Fibroblast of lung (primary cell): Measurements from ENCODE around the gene UBE2Z. TPM values are rescaled to one million over a fixed set of nuclear protein-coding genes. Genes with fewer than 3 reads are reported as not detected.

Experiments used
- DNase-seq, 2 donors: peaks; one replicate each; pipeline versions ENCODE4 v3.0.0 to v3.0.0-alpha.2; 2010; ENCODE audit warnings: low read depth in 2 of 2
- H2AFZ ChIP-seq: 2 replicates; pipeline ENCODE4 v1.5.1; 2012; ENCODE audit warnings: low read length, control low read depth, inconsistent platforms
- H3K27ac ChIP-seq: 2 replicates; pipeline ENCODE4 v1.5.1; 2011; ENCODE audit warnings: low read length, control low read depth; ENCODE audit not compliant: insufficient read depth
- H3K27me3 ChIP-seq: 2 replicates; pipeline ENCODE4 v1.5.1; 2011; ENCODE audit warnings: mild to moderate bottlenecking, low read length; ENCODE audit not compliant: control insufficient read depth, insufficient read depth
- H3K36me3 ChIP-seq: 2 replicates; pipeline ENCODE4 v1.5.1; 2011; ENCODE audit warnings: low read length; ENCODE audit not compliant: control insufficient read depth, insufficient read depth
- H3K4me1 ChIP-seq: 2 replicates; pipeline ENCODE4 v1.5.1; 2011; ENCODE audit warnings: low read length; ENCODE audit not compliant: control insufficient read depth, insufficient read depth; ENCODE audit errors: extremely low read depth
- H3K4me2 ChIP-seq: 2 replicates; pipeline ENCODE4 v1.5.1; 2011; ENCODE audit warnings: low read length, control low read depth; ENCODE audit not compliant: insufficient read depth; ENCODE audit errors: extremely low read depth
- H3K4me3 ChIP-seq, 4 experiments: fragments of 200-600 bp in 1 of 4; sonication (generic) in 1 of 4; replicated peaks in 1 of 4; 2 replicates each; pipeline ENCODE4 v1.5.1; 2011 to 2016; ENCODE audit warnings: low read length in 4 of 4, low read depth in 3 of 4, mild to moderate bottlenecking in 3 of 4, control low read depth in 2 of 4, inconsistent platforms in 1 of 4, mixed read lengths in 1 of 4; ENCODE audit not compliant: insufficient read depth in 1 of 4; ENCODE audit errors: control extremely low read depth in 1 of 4
- H3K79me2 ChIP-seq: 2 replicates; pipeline ENCODE4 v1.5.1; 2012; ENCODE audit warnings: mild to moderate bottlenecking, low read length, inconsistent platforms; ENCODE audit not compliant: control insufficient read depth, insufficient read depth
- H3K9ac ChIP-seq: 2 replicates; pipeline ENCODE4 v1.5.1; 2011; ENCODE audit warnings: mild to moderate bottlenecking, low read length, control low read depth; ENCODE audit not compliant: insufficient read depth
- H3K9me3 ChIP-seq: 2 replicates; pipeline ENCODE4 v1.5.1; 2012; ENCODE audit warnings: low read depth, low read length; ENCODE audit not compliant: control insufficient read depth, insufficient read depth
- H4K20me1 ChIP-seq: 2 replicates; pipeline ENCODE4 v1.5.1; 2011; ENCODE audit warnings: low read length; ENCODE audit not compliant: control insufficient read depth, insufficient read depth; ENCODE audit errors: extremely low read depth
- EZH2 ChIP-seq: IDR thresholded peaks from 2 replicates; pipeline ENCODE4 v1.5.1; 2012; ENCODE audit warnings: low read length, control low read depth, mild to moderate bottlenecking; ENCODE audit errors: missing control alignments
- polyA plus RNA-seq, 2 donors: library from polyadenylated mRNA; depleted of rRNA in 1 of 2; stranded (reverse) in 1 of 2; unstranded in 1 of 2; fragments of >200 nt; gene quantifications; 2 replicates each; pipeline ENCODE4 v1.2.1, GENCODE V29; 2011 to 2012; ENCODE audit warnings: missing spikeins in 1 of 2
- total RNA-seq: library from RNA; depleted of rRNA; stranded (reverse); fragments of >200 nt; gene quantifications from 2 replicates; pipeline ENCODE4 v1.2.1, GENCODE V29; 2014
- TF ChIP-seq, protein P1 (sequence below), 2 donors: IDR thresholded peaks in 1 of 2; conservative IDR thresholded peaks in 1 of 2; 1 replicate in 1 of 2; 2 replicates in 1 of 2; pipeline ENCODE4 v1.5.1; 2011 to 2012; ENCODE audit warnings: low read length in 2 of 2, control low read depth in 1 of 2, inconsistent platforms in 1 of 2, low read depth in 1 of 2, mild to moderate bottlenecking in 1 of 2

UBE2Z gene
- total and polyA plus RNA-seq, 2 donors (not counting 1 experiment from before 2014, with no cell fraction given) = 55.2 to 141 TPM

DNA sequence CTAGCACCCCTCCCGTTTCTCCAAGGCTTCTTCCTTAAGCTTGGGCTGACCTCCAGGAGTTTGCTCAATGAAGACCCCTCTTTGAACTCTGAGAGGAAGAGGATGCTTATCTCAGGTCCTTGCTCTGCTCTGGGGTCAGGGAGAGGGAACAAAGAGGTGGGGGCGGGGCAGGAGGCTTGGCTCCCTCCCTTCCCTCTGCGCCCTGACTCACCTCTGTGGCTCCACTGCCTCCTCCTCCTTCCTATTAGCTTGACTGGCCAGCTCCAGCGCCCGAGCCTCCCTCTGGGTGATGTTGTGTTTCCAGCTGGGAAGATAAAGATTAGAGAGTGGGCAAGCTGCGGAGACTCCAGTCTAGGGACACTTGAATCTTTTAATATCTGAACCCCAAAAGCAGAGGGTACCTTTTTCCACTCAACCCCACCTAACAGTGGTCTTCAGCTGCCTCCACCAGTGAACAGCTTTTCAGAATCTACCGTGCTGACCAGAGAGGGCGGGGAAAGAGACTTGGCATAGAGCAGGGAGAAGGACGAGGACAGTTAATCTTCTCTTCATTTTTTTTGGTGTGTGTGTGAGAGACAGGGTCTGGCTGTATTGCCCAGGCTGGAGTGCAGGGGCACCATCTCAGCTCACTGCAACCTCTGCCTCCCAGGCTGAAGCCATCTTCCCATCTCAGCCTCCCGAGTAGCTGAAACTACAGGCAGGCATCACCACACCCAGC lies 53.5 kb downstream of the UBE2Z start:
- peak; percentile 38 to 76 for DNase-seq
- H3K4me3 ChIP-seq = peak overlapping the region in 1 of 4 experiments; percentile 7
- no peaks in the 10 kb centered on the region for H4K20me1 ChIP-seq

GRCh38 chr17:48970224-48970623 lies 62.0 kb downstream of the UBE2Z start:
- Histone ChIP-seq H3K9ac (no peak overlapping the region), H3K4me2 (no peak overlapping the region), H3K4me1 (peaks cover 16% of the 10 kb centered on the region), H3K36me3 (no peaks in the 10 kb centered on the region), H3K27me3 (no peaks in the 10 kb centered on the region), H3K27ac (no peak overlapping the region), H3K9me3 (no peaks in the 10 kb centered on the region), H4K20me1 (no peaks in the 10 kb centered on the region), H3K4me3 (no peak overlapping the region), H3K79me2 (no peaks in the 10 kb centered on the region), H2AFZ (no peak overlapping the region)
- DNase-seq = peak in 1 of 2 donors; percentile 15
- no peak for TF ChIP-seq EZH2
- TF ChIP-seq, protein P1, sequence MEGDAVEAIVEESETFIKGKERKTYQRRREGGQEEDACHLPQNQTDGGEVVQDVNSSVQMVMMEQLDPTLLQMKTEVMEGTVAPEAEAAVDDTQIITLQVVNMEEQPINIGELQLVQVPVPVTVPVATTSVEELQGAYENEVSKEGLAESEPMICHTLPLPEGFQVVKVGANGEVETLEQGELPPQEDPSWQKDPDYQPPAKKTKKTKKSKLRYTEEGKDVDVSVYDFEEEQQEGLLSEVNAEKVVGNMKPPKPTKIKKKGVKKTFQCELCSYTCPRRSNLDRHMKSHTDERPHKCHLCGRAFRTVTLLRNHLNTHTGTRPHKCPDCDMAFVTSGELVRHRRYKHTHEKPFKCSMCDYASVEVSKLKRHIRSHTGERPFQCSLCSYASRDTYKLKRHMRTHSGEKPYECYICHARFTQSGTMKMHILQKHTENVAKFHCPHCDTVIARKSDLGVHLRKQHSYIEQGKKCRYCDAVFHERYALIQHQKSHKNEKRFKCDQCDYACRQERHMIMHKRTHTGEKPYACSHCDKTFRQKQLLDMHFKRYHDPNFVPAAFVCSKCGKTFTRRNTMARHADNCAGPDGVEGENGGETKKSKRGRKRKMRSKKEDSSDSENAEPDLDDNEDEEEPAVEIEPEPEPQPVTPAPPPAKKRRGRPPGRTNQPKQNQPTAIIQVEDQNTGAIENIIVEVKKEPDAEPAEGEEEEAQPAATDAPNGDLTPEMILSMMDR (conservative IDR thresholded peaks at IDR 0.05 in 1 of 2, IDR thresholded peaks at IDR 0.05 in 1 of 2; ENCODE audit: low read depth in 1 of 2, low read length in 2 of 2) = no peak

More for the DNA sequence above, 53.5 kb downstream of the UBE2Z start:
- TF ChIP-seq, protein P1 (conservative IDR thresholded peaks at IDR 0.05 in 1 of 2, IDR thresholded peaks at IDR 0.05 in 1 of 2; ENCODE audit: low read depth in 1 of 2, low read length in 2 of 2) = no peak
- no peak for TF ChIP-seq EZH2
- peaks cover 14% of the 10 kb centered on the region for H3K4me1 ChIP-seq
- H3K27me3 ChIP-seq = no peaks in the 10 kb centered on the region
- no peaks in the 10 kb centered on the region for H3K79me2 ChIP-seq
- H2AFZ ChIP-seq = peak overlapping the region; percentile 83
- H3K4me2 ChIP-seq = peak overlapping the region; percentile 87
- no peak overlapping the region for H3K27ac ChIP-seq
- no peaks in the 10 kb centered on the region for H3K36me3 ChIP-seq
- H3K9ac ChIP-seq = no peak overlapping the region
- H3K9me3 ChIP-seq = no peaks in the 10 kb centered on the region

DNA sequence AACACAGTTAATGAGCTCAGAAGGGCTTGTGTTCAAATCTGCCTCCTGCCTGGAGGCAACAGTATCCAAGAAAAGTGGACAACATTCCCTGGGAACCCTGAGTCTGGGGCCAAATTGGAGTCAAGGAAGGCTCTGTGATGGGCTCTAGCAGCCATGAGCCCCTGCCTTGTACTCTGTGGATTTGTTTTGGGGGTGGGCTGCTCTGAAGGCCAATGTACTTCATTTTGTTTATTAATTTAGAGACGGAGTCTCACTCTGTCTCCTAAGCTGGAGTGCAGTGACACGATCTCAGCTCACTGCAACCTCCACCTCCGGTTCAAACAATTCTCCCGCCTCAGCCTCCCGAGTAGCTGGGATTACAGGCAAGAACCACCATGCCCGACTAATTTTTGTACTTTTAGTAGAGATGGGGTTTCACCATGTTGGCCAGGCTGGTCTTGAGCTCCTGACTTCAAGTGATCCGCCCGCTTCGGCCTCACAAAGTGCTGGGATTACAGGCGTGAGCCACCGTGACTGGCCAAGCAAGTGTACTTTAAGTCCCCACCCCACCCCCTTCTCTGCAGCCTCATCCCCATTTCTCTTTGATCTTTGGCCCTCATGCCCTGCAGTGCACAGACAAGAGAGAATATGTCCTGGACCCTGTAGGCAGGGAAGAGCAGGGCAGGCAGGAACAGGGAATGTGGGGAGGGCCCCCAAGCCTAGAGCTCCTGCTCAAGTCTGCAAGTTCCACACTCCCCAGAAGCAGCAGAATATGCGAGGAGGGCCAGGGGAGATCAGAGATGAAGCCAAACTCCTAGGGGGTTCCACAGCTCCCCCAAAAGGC lies 62.9 kb downstream of the UBE2Z start:
- no peak overlapping the region for H3K4me2 ChIP-seq
- no peak for DNase-seq

More for the DNA sequence above, 62.9 kb downstream of the UBE2Z start:
- H3K27ac ChIP-seq = no peak overlapping the region
- no peaks in the 10 kb centered on the region for H3K36me3 ChIP-seq
- no peaks in the 10 kb centered on the region for H3K79me2 ChIP-seq
- TF ChIP-seq, protein P1 (conservative IDR thresholded peaks at IDR 0.05 in 1 of 2, IDR thresholded peaks at IDR 0.05 in 1 of 2; ENCODE audit: low read depth in 1 of 2, low read length in 2 of 2) = no peak
- TF ChIP-seq EZH2 = no peak
- no peaks in the 10 kb centered on the region for H3K27me3 ChIP-seq
- H3K4me1 ChIP-seq = peaks cover 16% of the 10 kb centered on the region
- H3K9me3 ChIP-seq = no peaks in the 10 kb centered on the region
- H3K9ac ChIP-seq = no peak overlapping the region
- no peak overlapping the region for H3K4me3 ChIP-seq
- H2AFZ ChIP-seq = no peak overlapping the region
- no peaks in the 10 kb centered on the region for H4K20me1 ChIP-seq
